IMR-90 (cell line): ENCODE measurements around the gene PROCA1.

Experiments
- BHLHE40 ChIP-seq: fragments of 150-350 bp; IDR thresholded peaks from 2 replicates; pipeline ENCODE4 v1.6.1; 2016; ENCODE audit warnings: mild to moderate bottlenecking, low read depth, low read length
- CHD1 ChIP-seq: IDR thresholded peaks from 2 replicates; pipeline ENCODE4 v1.6.1; 2012; ENCODE audit warnings: low read depth, low read length, improper control_type of control experiment
- FOS ChIP-seq: fragments of 150-350 bp; IDR thresholded peaks from 2 replicates; pipeline ENCODE4 v1.6.1; 2016; ENCODE audit warnings: low read depth, low read length
- MAFK ChIP-seq: IDR thresholded peaks from 2 replicates; pipeline ENCODE4 v1.6.1; 2012; ENCODE audit warnings: low read depth, low read length, improper control_type of control experiment
- MXI1 ChIP-seq: IDR thresholded peaks from 2 replicates; pipeline ENCODE4 v1.6.1; 2012; ENCODE audit warnings: low read depth, mild to moderate bottlenecking, low read length, moderate library complexity, borderline replicate concordance
- POLR2A ChIP-seq: IDR thresholded peaks from 2 replicates; pipeline ENCODE4 v1.6.1; 2012; ENCODE audit warnings: mild to moderate bottlenecking, low read depth, low read length
- RCOR1 ChIP-seq: IDR thresholded peaks from 2 replicates; pipeline ENCODE4 v1.6.1; 2012; ENCODE audit warnings: mild to moderate bottlenecking, low read length, improper control_type of control experiment; ENCODE audit not compliant: insufficient replicate concordance
- TF ChIP-seq, protein P1 (sequence below): conservative IDR thresholded peaks from 2 replicates; pipeline ENCODE4 v1.5.1; 2012; ENCODE audit warnings: mild to moderate bottlenecking, low read depth, low read length, improper control_type of control experiment
- TF ChIP-seq, protein P2 (sequence below): fragments of 150-350 bp; IDR thresholded peaks from 2 replicates; pipeline ENCODE4 v1.6.1; 2016; ENCODE audit warnings: low read depth, mild to moderate bottlenecking, low read length, moderate library complexity, borderline replicate concordance

GRCh38 chr17:28705728-28706334 lies 5.9 kb downstream of the PROCA1 start:
- TF ChIP-seq, protein P1, sequence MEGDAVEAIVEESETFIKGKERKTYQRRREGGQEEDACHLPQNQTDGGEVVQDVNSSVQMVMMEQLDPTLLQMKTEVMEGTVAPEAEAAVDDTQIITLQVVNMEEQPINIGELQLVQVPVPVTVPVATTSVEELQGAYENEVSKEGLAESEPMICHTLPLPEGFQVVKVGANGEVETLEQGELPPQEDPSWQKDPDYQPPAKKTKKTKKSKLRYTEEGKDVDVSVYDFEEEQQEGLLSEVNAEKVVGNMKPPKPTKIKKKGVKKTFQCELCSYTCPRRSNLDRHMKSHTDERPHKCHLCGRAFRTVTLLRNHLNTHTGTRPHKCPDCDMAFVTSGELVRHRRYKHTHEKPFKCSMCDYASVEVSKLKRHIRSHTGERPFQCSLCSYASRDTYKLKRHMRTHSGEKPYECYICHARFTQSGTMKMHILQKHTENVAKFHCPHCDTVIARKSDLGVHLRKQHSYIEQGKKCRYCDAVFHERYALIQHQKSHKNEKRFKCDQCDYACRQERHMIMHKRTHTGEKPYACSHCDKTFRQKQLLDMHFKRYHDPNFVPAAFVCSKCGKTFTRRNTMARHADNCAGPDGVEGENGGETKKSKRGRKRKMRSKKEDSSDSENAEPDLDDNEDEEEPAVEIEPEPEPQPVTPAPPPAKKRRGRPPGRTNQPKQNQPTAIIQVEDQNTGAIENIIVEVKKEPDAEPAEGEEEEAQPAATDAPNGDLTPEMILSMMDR, result no peak
- no peak for TF ChIP-seq POLR2A
- no peak for TF ChIP-seq FOS
- no peak for TF ChIP-seq MXI1
- TF ChIP-seq MAFK, result no peak
- TF ChIP-seq, protein P2, sequence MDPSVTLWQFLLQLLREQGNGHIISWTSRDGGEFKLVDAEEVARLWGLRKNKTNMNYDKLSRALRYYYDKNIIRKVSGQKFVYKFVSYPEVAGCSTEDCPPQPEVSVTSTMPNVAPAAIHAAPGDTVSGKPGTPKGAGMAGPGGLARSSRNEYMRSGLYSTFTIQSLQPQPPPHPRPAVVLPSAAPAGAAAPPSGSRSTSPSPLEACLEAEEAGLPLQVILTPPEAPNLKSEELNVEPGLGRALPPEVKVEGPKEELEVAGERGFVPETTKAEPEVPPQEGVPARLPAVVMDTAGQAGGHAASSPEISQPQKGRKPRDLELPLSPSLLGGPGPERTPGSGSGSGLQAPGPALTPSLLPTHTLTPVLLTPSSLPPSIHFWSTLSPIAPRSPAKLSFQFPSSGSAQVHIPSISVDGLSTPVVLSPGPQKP, result no peak
- no peak for TF ChIP-seq BHLHE40
- no peak for TF ChIP-seq CHD1
- TF ChIP-seq RCOR1, result no peak
